Colon (tissue), 2 donors: ENCODE data around the gene PRICKLE1.

Experiments used
- FAIRE-seq: peaks from 2 replicates; lab custom pipeline; 2012; peaks lifted over from hg19 to GRCh38; lab: Jason Lieb, UNC
- donor health status: control.
- donor health status: control.

The PRICKLE1 gene

DNA sequence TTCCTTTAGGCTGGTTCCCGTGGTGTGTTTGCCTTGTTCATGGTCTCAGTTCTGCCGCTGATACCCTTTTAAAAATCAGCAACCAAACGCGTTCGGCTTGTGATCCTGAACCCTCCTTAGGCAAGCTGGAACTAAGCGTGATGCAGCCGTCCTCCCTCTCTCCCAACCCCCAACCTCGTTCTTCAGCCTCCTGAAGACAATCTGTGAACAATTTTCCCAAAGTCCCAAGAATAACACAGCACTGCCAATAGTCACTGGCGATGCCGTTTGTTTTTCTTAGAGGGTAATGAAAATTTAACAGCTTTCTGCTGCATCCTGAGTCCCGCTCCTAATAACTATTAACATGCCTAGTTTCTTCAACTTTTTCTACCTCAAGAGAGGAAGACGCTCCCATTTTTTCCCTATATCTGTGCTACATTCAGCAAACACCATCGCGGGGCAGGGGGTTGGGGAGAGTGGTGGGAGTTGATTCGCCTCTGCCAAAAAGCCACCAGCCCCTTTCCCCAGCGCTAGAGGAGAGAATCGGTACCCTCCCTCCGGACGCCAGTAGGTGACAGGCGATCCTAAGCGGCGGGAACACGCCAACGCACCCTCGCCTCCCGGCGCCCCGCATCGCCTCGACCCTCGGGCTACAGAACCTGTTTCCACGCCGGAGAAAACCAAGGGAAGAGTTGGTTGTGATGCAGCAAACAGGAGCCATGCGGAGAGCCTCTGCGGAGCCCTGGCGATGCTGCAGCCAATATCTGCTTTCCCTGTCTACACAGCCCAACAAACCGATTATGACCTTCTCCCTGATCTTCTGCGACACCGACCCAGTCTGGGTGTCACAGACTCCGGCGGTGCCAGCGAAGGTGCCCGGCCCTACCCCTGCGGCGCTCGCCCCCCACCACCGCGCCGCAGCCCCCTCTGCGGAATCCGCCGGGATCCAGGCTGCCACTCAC lies 752 bp downstream of the PRICKLE1 start:
- no peak for FAIRE-seq

DNA sequence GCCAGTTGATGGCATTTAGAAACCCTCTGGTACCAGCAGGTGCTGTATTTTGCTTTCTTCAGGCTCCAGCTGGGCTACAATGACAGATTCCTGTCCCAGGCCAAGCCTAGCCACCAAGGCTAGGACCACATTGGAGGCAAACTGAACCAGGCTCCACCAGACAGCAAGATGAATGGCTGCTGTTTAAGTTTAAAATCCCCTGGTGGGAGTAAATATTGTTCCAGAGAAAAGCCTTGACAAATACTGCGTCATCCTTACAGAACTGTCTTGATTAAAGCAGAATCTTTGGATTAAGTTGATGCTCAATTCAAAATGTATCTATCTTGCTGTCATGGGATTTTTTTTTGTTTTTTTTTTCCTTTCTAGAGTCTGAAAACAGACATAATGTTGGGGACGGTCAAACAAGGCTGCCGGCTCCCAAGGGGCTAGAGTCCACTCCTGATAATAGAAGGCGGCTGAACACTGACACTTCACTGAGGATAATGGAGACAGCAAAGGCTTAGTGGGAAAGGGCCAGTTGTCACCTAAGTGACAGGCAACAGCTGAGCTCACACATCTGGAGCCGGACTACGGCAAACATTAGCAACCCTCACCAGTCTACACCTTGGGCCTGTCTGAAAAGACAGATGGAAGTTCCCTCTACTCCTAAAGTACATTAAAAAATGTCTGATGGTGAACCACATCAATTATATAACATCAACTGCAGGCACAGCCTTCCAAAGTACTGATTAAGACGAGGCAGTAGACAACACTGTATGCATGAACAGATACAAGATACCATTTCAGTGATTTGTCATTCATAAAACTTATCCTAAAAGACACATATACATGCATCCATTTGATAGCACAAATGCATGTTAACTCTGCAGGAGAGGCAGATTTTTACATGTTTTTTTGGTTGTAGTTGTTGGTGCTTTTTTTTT lies 1.7 kb downstream of the PRICKLE1 start:
- no peak for FAIRE-seq

DNA sequence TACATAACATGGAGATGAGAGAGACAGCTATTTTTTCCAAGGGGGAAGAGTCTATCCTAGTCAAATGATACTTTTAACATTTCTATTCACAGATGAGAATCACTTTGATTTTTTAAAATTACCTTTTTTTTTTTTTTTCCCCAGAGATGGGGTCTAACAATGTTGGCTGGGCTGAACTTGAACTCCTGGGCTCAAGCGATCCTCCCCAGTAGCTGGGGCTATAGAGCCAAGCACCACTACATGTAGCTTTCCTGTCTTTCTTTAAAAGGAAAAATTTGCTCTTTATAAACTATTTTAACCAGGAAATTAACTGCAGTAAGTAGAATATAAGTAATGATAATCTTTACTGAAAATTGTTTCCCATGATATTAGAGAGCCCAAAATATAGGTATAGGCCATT lies 3.3 kb downstream of the PRICKLE1 start:
- no peak for FAIRE-seq

DNA sequence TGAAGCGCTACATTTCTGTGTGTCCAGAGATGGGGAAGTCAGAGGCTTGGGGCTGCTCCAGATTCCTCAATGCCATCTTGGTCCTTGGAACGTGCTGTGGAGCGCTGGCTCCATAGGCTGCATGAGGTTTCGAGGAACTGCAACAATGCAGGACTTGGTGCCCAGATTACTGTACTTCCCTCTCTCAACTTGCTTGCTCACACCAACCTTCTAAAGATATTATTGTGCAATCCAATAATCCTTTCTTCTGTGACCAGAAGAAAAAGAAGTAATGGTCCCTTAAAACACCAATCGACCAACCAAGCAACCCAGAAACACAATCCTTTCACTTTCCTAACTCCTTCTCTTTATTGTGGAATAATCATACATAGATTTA lies 3.7 kb downstream of the PRICKLE1 start:
- FAIRE-seq = no peak

DNA sequence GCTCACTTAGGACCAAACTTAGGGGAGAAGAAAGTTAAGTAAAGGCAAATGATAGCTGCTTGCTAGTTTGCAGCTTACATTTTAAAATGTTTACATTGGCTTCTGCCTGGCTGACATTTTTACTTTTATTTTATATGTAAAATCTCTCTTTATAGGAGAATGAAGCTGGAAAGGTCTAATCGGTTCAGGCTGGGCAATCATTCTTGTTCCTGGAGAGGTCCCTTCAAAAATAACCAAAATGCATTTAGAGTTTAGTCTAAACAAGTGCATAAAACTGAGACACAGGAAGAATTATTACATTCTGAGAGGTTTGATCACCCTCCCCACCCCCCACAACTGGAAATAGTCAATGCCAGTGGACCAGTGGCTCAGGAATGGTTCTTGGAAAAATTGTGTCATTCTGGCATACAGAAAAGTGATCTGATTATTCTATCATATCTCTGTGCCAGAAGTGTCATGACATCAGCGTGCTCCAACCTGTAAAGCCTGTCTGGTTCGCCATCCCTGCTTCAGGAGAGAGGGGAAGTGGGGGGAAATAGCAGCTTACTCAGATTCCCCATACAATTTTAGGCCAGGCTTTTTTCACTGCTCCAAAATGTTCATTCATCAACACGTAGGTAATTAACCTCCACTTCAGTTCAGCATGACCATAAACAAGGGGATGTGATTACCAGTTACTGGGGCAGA lies 4.2 kb downstream of the PRICKLE1 start:
- no peak for FAIRE-seq

DNA sequence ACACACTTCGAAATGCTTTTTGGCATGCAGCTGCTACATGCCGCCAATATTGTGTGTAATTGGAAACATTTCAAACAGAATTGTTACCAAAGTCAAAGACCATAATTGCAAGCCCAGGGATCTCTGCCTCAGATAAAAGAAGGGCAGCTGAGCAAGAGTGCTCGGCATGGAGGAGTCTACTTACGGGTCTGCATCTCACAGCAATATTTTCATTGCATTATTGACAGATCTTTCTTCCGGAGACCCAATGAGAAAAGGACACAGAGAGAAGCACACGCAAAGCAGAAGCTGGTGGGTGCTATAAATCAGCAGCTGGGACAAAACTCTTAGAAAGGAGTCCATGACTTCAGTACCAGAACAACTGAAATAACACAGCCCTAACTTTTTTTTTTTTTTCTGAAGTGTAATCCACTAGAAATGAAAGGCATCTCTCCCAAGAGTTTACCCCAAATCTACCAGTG lies 4.9 kb downstream of the PRICKLE1 start:
- FAIRE-seq = no peak

DNA sequence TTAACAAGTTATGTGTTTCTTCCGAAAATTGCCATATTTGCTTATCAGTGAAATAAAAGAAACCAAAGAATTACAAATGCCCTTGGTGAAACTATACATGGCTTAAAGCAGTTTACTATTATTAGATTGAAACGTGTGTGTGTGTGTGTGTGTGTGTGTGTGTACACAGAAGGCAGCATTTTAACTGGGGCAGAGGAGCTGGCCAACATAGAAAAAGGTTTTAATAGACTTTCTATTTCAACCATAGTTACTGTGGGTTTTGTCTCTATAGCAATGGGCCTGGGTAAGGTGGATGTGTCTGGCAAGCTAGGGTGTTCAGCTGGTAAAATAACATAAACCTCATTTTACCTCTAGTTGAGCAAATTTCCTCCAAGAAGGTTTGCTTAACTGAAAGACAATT lies 6.5 kb downstream of the PRICKLE1 start:
- FAIRE-seq = no peak

- FAIRE-seq = no peak
Observed at GRCh38 chr12:42582498-42582897, 7.0 kb downstream of the PRICKLE1 start.

- no peak for FAIRE-seq
Observed at GRCh38 chr12:42582050-42582449, 7.5 kb downstream of the PRICKLE1 start.

- no peak for FAIRE-seq
Observed at GRCh38 chr12:42576374-42576773, 13.2 kb downstream of the PRICKLE1 start.

GRCh38 chr12:42575717-42576116 lies 13.8 kb downstream of the PRICKLE1 start:
- no peak for FAIRE-seq

DNA sequence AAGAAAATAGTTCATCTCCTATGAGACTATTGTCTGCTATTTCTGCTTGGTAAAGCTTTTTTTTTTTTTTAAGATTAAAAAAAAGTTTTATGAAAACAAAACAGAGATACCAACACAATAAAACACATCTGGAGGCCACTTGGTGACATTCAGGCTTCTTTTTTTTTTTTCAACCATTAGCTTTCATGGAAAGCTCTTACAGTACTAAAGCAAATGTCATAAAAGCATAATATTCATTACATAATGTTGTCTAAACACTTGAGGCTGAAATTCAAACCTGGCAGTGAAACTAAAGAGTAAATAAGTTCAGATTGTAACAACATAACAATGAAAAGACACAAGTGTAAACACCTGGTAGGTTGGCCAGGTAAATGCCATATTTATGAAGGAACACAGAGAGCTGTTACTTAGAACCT lies 14.7 kb downstream of the PRICKLE1 start:
- FAIRE-seq = no peak

DNA sequence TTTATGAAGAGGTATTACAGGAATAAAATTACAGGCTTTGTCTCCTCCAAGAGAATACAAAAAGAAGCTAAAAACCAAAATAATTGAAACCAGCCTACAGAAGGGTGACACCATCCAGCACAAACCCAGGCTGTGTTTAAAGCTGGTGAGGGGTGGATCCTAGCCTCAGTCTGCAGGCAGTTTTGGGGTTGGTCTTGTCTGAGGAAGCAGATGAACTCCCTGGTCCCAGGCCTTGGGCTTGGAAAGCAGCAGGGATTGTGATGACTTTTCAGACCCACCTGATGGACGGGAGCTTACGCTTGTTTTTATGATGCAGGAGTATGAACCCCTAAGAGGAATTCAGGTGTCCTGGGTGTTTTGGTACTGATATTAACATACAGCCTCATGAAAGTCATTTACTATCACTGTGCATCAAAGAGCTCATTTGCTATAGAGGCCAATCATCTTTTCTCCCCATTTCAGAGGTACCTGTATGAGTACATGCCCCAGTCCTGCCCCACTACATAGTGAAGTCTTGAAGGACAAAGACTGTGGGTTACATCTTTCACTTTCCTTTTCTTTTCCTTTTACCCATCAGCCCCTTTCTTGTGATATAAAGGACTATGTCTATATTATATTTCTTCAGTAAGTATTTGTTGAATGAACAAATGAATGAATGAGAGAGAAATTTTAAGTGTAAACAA lies 18.1 kb downstream of the PRICKLE1 start:
- no peak for FAIRE-seq

DNA sequence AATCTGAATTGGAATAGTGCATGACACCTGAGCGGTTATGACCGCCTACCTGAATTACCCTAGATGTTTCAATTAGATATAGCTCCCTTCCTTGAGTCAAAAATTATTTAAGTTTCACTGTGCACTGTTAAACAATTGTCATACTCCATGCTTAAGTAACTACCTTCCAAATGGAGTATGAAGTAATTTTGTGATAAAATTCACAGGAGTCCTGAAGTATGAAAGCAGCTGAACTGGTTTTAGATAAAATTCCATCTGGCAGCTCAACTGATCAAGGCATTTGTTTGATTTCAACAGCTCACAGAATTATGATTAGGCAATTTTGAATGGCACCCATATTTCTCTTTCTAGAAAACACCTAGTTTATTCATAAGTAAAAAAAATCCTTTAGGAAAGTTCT lies 19.5 kb downstream of the PRICKLE1 start:
- no peak for FAIRE-seq

DNA sequence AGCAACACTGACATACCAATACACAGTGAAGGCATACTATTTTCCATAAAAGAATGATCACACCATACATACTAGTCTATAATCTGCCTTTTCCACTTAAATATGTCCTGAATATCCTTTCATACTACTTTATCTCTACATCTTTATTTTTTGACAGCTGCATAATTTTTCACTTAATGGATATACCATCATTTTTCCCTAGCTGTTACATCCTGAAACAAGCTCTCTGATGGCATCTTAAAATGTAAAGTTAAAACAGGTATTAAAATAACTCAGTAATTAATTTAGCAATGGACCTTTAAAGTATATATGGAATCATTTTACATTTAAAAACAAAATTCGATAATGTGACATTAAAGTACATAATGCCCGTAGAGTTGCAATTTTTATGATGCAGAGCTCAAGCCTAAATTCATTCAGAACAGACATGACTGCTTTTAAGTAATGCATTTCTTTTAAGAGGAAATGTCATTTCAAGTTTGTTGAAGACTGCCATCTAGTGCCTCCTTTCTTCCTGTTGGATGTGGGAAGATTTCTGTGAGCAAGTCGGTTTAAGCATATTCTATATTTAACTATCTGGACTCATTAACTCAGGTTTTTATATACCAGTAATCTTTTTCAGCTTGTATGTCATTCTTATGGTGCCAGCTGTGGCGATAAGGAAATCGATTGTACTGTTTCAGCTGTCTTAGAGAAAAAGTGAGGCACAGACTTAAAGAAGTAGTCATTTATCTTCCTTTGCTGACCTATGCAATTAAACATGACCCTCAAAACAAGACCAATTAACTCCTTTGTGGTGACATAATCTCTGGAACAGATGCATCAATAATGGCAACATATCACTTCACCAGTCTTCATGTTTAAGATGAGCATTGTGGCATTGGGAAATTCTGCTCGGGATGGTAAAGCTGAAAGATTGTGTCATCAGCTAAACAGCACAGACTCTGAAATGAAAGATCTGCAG lies 20.3 kb downstream of the PRICKLE1 start:
- peak; percentile 49 for FAIRE-seq

DNA sequence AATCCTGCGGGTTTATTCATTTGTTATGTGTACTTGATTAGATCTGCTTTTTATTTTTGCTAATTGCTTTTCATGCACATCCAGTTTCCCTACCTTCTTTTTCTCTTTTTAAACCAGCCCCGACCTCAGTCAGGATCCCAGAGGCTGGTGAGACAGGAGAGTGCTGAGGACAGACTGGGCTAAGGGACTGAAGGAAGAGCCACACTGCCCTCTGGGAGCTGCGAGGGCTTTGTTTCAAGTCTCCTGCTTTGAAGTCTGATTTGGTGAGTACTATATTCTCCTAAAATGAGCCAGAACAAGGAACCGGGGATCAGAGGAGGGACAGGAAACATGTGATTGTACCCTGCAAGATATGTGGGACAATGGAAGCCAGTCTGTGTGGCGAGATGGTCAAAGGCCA lies 23.9 kb downstream of the PRICKLE1 start:
- no peak for FAIRE-seq

DNA sequence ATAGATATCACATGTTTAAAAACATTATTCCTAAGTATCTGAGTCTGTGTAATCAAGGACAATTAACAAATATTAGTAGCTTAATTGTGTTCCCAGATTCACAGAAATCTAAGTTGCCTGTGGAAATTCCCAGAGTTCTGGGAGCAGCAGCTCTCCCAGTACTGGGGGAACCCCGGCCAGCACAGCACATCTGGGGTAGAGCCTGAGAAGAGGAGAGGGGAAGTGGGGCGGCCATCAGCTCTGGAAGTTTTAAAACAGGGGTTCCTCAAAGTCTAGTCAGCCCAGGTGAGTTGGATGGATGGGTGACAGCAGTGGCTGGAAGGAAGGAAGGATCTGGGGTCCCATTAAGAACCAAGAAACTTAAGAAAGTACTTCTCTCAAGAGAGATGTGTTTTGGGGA lies 24.6 kb downstream of the PRICKLE1 start:
- FAIRE-seq = no peak

DNA sequence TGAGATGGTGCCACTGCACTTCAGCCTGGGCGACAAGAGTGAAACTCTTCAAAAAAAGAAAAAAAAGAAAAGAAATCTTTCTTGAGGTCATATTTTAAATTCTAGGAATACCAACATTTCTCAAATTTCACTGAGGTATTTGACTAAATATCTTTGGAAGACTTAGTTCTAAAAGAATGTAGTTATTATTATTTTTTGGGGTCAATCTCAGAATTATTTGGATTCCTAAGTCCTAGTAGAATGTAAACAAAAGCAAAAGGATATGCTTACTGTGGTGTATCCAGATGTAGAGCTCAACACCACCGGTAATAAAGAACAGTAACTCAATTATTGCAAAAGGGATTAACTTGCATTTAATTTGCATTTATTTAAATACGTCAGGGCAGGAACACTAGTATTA lies 25.0 kb downstream of the PRICKLE1 start:
- no peak for FAIRE-seq

GRCh38 chr12:42560977-42561376 lies 28.6 kb downstream of the PRICKLE1 start:
- FAIRE-seq = no peak

GRCh38 chr12:42557586-42558172 lies 31.9 kb downstream of the PRICKLE1 start:
- no peak for FAIRE-seq
